Measurements from ENCODE around the gene PRKCZ.

The PRKCZ gene

DNA sequence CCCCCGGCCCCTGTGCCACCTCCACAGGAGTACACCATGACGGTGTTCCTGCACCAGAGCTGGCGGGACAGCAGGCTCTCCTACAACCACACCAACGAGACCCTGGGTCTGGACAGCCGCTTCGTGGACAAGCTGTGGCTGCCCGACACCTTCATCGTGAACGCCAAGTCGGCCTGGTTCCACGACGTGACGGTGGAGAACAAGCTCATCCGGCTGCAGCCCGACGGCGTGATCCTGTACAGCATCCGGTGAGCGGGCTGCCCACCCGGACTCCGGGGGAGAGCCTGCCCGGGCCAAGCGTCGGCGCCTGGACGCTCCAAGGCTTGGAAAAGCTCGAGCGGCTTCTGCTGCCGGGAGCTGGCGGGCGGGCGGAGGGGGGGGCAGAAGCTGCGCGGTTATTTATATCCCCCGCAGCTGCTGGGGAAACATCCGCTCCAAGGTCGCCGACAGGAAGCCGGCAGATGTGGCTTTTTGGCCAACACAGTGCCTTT is 24.7 kb upstream of the PRKCZ start:
- TF ChIP-seq TAF1 (IDR thresholded peaks at IDR 0.05; ENCODE audit: borderline replicate concordance, insufficient read depth, low read length), result no peak
- no peak for TF ChIP-seq FOXP2 (optimal IDR thresholded peaks at IDR 0.05; ENCODE audit: borderline replicate concordance, extremely low read depth, extremely low read length, insufficient read depth)
- TF ChIP-seq REST (IDR thresholded peaks at IDR 0.05; ENCODE audit: insufficient read depth in 1 of 2, low read depth in 2 of 2, low read length in 2 of 2), result no peak
- TF ChIP-seq SIN3A (IDR thresholded peaks at IDR 0.05; ENCODE audit: borderline replicate concordance, insufficient read depth, low read length), result no peak
- TF ChIP-seq POLR2AphosphoS5 (IDR thresholded peaks at IDR 0.05; ENCODE audit: low read depth, low read length), result no peak

DNA sequence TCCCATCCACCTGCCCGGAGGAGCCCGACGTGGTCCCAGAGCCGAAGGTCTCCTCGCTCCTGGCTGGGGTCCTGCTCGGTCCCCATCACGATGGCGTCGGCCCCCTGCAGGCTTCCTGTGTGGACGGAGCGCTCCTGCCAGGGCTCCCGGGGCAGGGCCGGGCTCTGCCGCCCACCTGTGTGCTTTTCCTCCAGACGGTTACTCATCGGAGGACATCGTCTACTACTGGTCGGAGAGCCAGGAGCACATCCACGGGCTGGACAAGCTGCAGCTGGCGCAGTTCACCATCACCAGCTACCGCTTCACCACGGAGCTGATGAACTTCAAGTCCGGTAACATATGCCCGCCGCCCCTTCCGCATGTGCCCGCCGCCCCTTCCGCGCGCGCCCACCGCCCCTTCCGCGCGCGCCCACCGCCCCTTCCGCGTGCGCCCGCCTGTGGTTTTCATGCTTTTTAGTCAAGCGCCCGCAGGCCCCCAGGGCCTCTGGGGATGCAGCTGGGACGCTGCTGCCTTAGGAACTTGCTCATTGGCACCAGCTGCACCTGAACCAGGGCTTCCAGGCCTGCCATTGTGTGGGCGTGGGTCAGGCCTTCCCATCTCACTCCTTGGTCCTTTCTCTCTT is 22.1 kb upstream of the PRKCZ start:
- TF ChIP-seq REST (IDR thresholded peaks at IDR 0.05; ENCODE audit: insufficient read depth in 1 of 2, low read depth in 2 of 2, low read length in 2 of 2) (no peak), FOXP2 (optimal IDR thresholded peaks at IDR 0.05; ENCODE audit: borderline replicate concordance, extremely low read depth, extremely low read length, insufficient read depth) (no peak)

DNA sequence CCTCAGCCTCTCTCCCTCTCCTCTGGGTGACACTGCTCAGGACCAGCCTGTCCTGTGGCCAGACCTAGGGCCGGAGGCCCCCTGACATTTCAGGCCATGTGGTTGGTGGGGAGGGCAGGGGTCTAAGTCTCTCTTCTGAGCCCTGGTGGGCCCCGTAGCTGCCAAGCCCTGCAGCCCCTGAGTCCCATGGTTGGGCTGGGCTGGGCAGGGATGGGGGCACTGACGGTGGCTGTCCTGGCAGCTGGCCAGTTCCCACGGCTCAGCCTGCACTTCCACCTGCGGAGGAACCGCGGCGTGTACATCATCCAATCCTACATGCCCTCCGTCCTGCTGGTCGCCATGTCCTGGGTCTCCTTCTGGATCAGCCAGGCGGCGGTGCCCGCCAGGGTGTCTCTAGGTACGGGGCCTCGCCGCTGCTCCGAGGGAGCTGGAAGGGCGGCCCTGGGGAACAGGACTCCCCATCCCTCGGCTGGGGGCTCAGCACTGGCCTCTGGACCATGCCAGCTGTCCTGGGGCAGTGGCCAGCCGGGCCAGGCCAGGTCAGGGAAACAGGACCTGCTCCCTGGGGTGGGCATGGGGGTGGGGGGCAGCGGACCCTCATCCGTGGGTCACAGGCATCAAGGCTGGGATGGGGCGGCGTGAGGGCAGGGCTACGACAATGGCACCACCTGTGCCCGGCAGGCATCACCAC is 21.2 kb upstream of the PRKCZ start:
- no peak for TF ChIP-seq TAF1 (IDR thresholded peaks at IDR 0.05; ENCODE audit: borderline replicate concordance, insufficient read depth, low read length)
- TF ChIP-seq SIN3A (IDR thresholded peaks at IDR 0.05; ENCODE audit: borderline replicate concordance, insufficient read depth, low read length), result no peak
- TF ChIP-seq FOXP2 (optimal IDR thresholded peaks at IDR 0.05; ENCODE audit: borderline replicate concordance, extremely low read depth, extremely low read length, insufficient read depth), result no peak

DNA sequence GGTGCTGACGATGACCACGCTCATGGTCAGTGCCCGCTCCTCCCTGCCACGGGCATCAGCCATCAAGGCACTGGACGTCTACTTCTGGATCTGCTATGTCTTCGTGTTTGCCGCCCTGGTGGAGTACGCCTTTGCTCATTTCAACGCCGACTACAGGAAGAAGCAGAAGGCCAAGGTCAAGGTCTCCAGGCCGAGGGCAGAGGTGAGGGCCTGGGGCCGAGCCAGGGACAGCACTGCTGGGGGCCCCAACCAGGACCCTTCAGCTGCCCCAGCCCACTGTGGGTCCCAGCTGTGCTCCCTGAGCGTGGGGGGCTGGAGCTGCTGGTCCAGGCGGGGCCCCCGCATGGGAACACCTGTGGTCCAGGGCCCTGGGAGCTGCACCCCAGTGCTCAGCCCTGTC is 20.6 kb upstream of the PRKCZ start:
- TF ChIP-seq REST (IDR thresholded peaks at IDR 0.05; ENCODE audit: insufficient read depth in 1 of 2, low read depth in 2 of 2, low read length in 2 of 2) (no peak), SIN3A (IDR thresholded peaks at IDR 0.05; ENCODE audit: borderline replicate concordance, insufficient read depth, low read length) (no peak), FOXP2 (optimal IDR thresholded peaks at IDR 0.05; ENCODE audit: borderline replicate concordance, extremely low read depth, extremely low read length, insufficient read depth) (no peak), TAF1 (IDR thresholded peaks at IDR 0.05; ENCODE audit: borderline replicate concordance, insufficient read depth, low read length) (no peak), POLR2AphosphoS5 (IDR thresholded peaks at IDR 0.05; ENCODE audit: low read depth, low read length) (no peak)

GRCh38 chr1:2030076-2030871 is 19.9 kb upstream of the PRKCZ start:
- TF ChIP-seq TAF1 (IDR thresholded peaks at IDR 0.05; ENCODE audit: borderline replicate concordance, insufficient read depth, low read length), result no peak
- TF ChIP-seq FOXP2 (optimal IDR thresholded peaks at IDR 0.05; ENCODE audit: borderline replicate concordance, extremely low read depth, extremely low read length, insufficient read depth), result no peak
- TF ChIP-seq REST (IDR thresholded peaks at IDR 0.05; ENCODE audit: insufficient read depth in 1 of 2, low read depth in 2 of 2, low read length in 2 of 2), result no peak
- TF ChIP-seq SIN3A (IDR thresholded peaks at IDR 0.05; ENCODE audit: borderline replicate concordance, insufficient read depth, low read length), result no peak
- no peak for TF ChIP-seq POLR2AphosphoS5 (IDR thresholded peaks at IDR 0.05; ENCODE audit: low read depth, low read length)

All from PFSK-1 (cell line).